ENCODE data around the gene GGCT.

GGCT gene

DNA sequence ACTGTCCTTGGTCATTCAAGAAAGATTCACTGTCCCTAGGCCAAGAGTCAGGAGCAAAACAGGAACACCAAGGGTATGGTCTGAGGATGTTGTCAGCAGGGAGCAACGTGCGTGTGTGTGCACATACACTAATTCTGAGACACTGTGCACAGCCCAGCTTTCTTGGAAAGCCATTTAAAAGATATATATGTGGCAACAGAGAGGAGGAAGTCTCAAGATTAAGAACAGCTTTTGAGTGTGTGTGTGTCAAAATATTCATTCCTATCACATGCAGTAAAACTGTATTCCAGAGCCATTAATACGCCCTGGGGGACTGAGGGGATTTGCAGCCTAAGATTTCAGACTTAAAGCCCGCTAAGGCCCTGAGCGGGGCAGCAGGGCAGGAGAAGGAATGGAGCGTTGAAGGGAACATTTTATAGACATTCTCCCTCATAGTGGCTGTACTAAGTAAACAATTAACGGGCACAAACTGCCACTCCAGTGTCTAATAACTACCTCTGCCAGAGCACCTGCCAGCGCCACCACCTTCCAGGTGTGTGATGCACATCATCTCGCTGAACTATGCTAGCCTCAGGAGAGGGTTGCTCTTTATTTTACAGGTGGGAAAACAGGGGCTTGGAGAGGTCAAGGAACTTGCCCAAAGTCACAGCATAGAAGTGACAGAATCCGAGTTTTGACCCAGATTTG lies 28.0 kb downstream of the GGCT start:
- DNase-seq, result no peak

- no peak for DNase-seq
Observed at GRCh38 chr7:30475580-30475979, 29.0 kb downstream of the GGCT start.

DNA sequence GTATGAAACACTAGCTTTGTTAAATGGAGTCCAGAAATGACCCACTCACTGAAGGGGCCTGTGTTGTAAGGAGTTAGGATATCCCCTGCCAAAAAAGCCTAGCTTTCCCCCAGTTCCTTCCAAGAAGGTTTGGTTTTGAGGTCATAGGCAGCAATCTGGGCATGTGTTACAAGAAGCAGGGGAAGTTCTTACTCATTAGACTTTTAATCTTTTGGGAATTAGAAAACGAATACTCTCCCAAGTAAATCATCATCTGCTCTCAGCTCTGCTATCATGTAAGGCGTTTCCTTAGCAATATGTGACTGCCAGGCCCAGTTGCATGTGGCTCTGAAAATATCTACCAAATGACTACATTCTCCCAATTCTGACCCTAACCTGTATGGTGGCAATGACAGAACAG lies 29.7 kb downstream of the GGCT start:
- DNase-seq, result no peak

DNA sequence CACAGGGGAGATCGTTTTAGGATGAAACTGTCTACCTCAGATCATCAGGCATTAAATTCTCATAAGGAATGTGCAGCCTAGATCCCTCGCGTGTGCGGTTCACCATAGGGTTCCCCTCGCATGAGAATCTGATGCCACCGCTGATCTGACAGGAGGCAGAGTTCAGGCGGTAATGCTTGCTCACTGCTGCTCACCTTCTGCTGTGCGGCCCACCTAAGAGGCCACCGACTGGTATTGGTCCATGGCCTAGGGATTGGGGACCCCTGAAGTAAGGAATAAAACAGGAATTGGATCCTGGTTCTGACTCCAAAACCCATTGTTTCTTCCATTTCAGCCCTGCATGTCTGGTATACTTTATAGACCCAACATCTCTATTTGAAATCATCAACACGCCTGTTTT lies 30.1 kb downstream of the GGCT start:
- DNase-seq, result no peak

GRCh38 chr7:30473903-30474302 lies 30.7 kb downstream of the GGCT start:
- DNase-seq, result no peak

DNA sequence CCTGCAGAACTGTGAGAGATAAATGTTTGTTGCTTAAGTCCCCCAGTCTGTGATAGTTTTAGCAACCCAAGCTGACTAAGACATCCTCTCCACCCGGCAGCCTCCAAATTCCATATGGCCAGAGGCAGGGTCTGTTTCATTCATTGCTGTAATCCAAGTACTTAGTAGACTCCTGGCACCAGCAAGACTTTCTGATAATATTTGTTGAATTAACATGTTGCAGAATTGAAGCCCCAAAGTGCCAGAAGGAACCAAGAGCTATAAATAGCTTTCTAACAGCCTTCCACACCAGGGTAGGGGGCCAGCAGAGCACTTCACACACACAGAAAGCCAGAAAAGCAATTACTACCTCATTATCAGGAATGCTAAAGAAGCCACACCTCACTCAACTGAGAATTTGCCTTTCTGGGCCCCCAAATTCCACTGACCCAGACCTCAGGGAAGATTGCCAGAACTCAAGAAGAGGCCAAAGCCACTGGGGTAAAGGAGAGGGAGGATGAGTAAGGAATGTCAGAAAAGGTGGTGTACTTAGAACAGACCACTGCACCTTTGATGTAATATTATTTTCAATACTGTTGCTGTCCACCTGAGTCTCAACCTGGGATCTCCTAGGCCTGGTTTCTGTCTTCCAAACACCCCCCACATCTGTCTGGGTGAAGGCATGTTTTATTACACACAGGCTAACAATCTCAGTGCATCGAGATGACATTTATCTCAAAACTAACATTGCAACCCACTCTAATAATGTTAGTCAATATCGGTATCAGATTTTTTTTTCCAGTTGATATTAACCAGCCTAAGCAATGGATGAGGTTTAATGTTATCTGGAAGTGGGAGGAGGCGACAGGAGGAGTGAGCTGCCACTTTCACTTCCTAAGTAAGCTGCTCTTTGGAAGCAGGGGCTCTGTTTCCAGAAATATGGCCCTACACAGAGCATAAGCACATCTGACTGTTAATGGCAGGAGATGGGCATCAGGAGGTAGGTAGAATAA lies 31.5 kb downstream of the GGCT start:
- no peak for DNase-seq

GRCh38 chr7:30472081-30472783 lies 32.4 kb downstream of the GGCT start:
- DNase-seq, result no peak

GRCh38 chr7:30471205-30471604 lies 33.4 kb downstream of the GGCT start:
- no peak for DNase-seq

GRCh38 chr7:30470771-30471170 lies 33.9 kb downstream of the GGCT start:
- DNase-seq, result no peak

DNA sequence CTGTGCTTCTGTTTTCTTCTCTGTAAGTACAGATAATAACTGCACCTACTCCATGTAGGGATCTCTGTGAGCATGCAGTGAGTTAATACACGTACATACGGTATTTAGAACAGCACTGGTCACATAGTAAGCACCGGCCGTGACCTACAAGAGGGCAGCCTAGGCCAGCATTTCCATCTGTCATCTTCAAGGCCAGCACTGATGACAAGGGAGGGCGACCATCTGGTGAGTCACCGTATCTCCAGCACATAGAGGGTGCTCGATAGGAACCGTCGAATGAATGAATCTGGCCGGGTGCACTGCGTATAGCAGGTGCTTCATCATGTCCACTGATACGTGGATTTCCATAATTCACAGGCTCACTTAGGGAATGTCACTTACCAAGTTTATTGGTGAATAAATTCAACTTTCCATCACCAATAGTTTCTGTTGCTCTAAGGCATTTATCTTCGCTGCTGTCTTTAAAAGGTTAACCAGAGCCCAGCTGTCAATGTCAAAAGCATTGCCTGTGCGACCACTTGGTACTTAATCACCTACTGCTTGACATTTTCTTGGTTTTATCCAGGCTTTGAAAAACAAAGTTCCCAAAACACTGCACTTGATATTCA lies 34.4 kb downstream of the GGCT start:
- DNase-seq, result no peak

- no peak for DNase-seq
Observed at GRCh38 chr7:30469303-30469702, 35.3 kb downstream of the GGCT start.

DNA sequence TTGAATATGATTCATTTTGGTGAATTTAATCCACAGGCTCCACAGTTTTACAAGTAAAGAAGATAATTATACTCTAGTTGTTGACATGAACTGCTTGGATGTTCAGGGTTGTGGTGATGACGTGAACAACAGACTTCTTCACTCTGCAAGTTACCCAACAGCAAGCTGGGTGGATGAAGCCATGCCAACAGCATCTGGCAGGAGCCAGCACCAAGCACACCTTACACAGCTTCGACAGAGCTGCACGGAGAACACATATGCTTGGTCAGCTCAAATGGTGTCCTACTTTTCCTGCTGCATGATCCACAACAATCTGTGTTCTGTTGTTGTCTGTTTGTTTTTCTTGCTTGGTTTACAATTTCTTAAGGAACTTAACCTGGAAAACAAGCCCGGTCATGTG lies 35.8 kb downstream of the GGCT start:
- DNase-seq, result no peak

- no peak for DNase-seq
Observed at GRCh38 chr7:30468041-30468440, 36.6 kb downstream of the GGCT start.

- no peak for DNase-seq
Observed at GRCh38 chr7:30467271-30467670, 37.4 kb downstream of the GGCT start.

GRCh38 chr7:30466266-30466665 lies 38.4 kb downstream of the GGCT start:
- DNase-seq, result no peak

DNA sequence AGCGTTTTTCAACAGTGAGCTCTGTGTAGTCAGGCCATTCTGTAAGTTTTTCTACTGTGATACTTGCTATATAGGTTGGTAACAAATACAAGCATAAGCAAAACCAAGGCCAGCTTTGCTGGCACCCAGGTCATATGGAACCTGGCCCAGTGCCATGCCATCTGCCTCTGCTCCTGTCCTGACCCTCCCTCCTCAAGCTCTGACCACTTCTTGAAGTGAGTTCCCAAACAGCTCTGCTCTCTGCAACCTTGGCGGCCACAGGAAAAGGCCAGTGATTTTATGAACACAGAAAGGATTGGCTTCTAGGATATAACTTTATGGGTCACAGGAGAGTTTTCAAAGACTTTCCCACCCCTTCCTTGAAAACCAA lies 38.8 kb downstream of the GGCT start:
- no peak for DNase-seq

DNA sequence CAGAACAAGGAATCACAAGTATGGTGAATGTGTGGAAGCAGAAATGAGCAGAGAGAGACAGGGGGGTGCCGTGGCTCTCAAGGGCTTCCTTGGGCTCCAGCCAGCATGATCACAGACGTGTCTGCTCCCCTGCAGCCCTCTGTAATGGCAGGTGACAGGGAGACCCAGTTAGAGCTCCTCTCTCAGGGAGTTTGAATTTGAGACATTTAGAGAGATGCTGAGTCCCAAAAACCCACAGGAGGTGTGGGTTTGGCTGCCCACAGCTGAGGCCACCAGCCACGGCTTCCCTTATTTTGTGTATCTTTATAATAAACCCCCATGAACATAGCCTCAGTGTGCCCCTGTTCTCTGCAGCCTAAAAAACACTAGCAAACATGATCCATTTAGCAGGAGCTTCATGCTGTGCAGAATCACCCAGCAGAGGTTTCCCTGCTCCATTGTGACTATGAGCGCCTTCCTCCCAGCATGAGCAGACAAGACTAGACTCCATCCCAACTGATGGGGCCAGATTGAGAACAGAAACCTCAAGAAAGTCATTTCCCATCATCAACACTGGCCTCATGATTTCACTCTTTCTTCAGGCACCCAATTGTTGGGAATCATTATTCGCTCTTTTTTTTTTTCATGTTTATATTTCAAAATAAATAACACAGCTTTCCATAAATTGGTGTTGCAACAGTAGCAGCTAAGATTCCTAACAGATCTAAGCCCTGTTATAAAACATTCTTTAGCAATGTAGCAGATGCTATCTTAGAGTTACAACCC lies 39.4 kb downstream of the GGCT start:
- DNase-seq, result no peak

GRCh38 chr7:30464231-30464671 lies 40.4 kb downstream of the GGCT start:
- no peak for DNase-seq

- DNase-seq, result no peak
Observed at GRCh38 chr7:30463405-30464145, 41.1 kb downstream of the GGCT start.

DNA sequence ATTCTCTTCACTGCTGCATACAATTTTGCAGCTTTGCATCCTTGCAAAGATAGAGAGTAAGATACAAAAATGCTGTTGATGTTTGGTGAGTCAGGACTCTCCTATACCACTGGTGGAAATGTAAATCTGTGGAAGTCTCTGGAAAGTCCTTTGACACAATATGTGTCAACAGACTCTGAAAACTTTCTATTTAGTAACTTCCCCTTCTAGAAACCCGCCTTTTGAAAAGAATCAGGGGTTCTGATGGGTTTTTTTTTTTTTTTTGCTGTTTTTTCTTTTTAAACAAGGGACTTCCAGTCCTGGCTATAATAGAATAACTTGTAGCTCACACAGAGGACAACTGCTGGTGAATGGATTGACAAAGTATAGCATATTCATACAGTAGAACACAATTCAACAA lies 42.5 kb downstream of the GGCT start:
- DNase-seq, result no peak

- no peak for DNase-seq
Observed at GRCh38 chr7:30460246-30460633, 44.4 kb downstream of the GGCT start.
